Activated T-cell treated with anti-CD3 and anti-CD28 coated beads for 4 hours (primary cell): Measurements from ENCODE around the gene HSF4.

Experiments
- DNase-seq: peaks from one replicate; pipeline ENCODE4 v3.0.0-alpha.2; 2020

Gene HSF4

GRCh38 chr16:67204076-67204475 lies 39.5 kb downstream of the HSF4 start:
- DNase-seq = no peak

GRCh38 chr16:67206129-67206837 lies 41.7 kb downstream of the HSF4 start:
- DNase-seq = no peak

- no peak for DNase-seq
These were observed 42.3 kb downstream of the HSF4 start for GRCh38 chr16:67206838-67207248.

- no peak for DNase-seq
These were observed 42.9 kb downstream of the HSF4 start for GRCh38 chr16:67207249-67208091.

- DNase-seq = no peak
These were observed 43.8 kb downstream of the HSF4 start for GRCh38 chr16:67208154-67208896.

- no peak for DNase-seq
These were observed 45.0 kb downstream of the HSF4 start for GRCh38 chr16:67209565-67209964.

GRCh38 chr16:67210069-67210937 lies 45.8 kb downstream of the HSF4 start:
- no peak for DNase-seq

- no peak for DNase-seq
These were observed 47.1 kb downstream of the HSF4 start for GRCh38 chr16:67211674-67212073.

- no peak for DNase-seq
These were observed 48.2 kb downstream of the HSF4 start for GRCh38 chr16:67212766-67213165.

GRCh38 chr16:67213197-67214019 lies 48.9 kb downstream of the HSF4 start:
- DNase-seq = no peak

- no peak for DNase-seq
These were observed 51.2 kb downstream of the HSF4 start for GRCh38 chr16:67215706-67216105.

GRCh38 chr16:67216612-67217490 lies 52.3 kb downstream of the HSF4 start:
- DNase-seq = no peak
